ENCODE measurements around the gene RNF213. TPM values are rescaled to one million over a fixed set of nuclear protein-coding genes. Genes with fewer than 3 reads are reported as not detected.
A peak's percentile ranks its signal among the peaks of the same experiment; 100 is the strongest.

Gene RNF213
- total RNA-seq, 2 donors from 2014 or later, result 546 to 651 TPM

DNA sequence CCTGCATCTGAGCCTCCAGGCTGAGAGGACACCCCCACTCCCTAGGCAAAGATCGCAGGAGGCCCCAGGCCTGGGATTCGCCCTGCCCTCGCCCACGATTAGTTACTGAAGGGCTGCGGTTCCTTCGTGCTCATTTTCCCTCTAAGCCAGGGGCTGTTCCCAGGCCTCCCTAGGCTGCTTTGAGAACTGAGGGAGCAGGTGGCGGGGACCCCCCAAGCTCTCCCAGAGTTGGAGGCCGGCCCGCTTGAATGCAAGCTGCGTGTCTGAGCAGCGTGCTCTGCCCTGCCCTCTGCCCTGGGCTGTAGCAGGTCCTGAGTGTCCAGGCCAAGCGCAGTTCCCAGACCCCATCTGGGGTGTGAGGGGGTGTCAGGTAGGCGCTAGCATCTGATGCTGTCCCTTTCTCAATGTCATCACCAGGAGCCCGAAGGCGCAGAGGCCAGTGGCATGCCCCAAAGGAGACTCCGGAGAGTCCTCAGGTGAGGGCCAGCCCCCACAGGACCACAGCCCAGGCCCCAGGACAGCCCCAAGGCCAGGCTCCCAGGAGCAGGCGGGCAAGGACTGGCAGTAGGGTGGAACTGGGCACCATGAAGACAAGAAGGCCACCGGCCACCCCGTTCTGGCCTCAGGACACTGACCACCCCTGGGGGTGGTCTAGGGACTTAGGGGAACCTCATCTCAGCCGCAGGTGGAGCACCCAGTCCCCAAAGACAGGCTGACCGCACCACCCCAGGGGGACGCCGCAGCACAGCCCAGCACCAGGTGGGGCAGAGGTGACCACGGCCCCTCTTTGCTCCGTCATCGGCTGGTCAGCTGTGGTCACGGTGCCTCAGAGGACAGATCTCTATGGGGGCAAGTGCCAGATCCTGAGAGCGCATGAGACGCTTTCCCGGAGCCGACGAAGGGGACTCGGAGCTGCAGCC, 169.0 kb downstream of the RNF213 start:
- no peak overlapping the region for H3K4me3 Mint-ChIP-seq
- H3K27me3 Mint-ChIP-seq (ENCODE audit: low read depth), result no peaks in the 10 kb centered on the region
- peaks cover 15% of the 10 kb centered on the region for H3K4me1 Mint-ChIP-seq (ENCODE audit: low read depth)
- no peak overlapping the region for H3K27ac Mint-ChIP-seq
- ATAC-seq (replicated peaks in 1 of 2) (no peak), DNase-seq (no peak)
- no peaks in the 10 kb centered on the region for H3K9me3 Mint-ChIP-seq
- no peaks in the 10 kb centered on the region for H3K36me3 Mint-ChIP-seq (ENCODE audit: insufficient read depth in 2 of 2)

DNA sequence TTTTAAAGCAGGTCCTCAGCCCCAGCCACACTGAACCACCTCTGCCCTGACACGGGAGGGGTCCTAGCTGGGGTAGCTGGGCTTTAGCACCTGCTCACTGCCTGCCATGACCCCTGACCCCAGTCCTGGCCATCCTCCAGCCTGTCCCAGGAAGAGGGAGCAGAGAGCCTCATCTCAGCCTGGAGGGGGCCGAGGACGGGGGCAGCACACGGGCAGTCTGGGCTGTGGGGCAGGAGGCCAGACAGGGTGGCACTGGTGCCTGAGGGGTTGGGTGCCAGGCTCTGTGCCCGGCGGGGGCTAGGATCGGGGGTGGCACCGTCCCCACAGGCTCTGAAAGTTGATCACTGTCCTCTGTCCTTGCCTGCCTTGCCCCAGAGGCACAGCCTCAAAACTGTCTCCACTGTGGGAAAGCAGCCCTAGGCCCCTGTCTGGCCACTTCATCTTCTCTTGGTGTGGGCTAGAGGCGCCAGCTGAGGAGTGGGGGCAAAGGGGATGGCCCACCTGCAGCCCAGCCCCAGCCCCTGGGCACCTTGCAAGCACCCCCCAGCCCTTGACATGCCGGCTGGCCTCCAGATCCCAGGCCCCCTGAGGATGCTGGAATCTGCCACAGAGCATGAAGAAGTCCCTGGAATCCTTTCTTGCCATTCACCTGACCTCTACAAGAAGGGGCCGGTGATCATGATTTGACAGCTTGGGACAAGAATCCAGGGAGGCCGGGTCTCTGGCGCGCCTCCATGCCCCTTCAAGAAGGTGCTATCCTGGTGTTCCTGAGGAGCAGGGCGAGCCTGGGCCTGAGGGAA, 170.0 kb downstream of the RNF213 start:
- no peaks in the 10 kb centered on the region for H3K36me3 Mint-ChIP-seq (ENCODE audit: insufficient read depth in 2 of 2)
- no peak for DNase-seq
- peaks cover 15% of the 10 kb centered on the region for H3K4me1 Mint-ChIP-seq (ENCODE audit: low read depth)
- no peak overlapping the region for H3K27ac Mint-ChIP-seq
- no peaks in the 10 kb centered on the region for H3K9me3 Mint-ChIP-seq
- no peak for ATAC-seq (replicated peaks in 1 of 2)
- H3K4me3 Mint-ChIP-seq, result no peak overlapping the region
- no peaks in the 10 kb centered on the region for H3K27me3 Mint-ChIP-seq (ENCODE audit: low read depth)

DNA sequence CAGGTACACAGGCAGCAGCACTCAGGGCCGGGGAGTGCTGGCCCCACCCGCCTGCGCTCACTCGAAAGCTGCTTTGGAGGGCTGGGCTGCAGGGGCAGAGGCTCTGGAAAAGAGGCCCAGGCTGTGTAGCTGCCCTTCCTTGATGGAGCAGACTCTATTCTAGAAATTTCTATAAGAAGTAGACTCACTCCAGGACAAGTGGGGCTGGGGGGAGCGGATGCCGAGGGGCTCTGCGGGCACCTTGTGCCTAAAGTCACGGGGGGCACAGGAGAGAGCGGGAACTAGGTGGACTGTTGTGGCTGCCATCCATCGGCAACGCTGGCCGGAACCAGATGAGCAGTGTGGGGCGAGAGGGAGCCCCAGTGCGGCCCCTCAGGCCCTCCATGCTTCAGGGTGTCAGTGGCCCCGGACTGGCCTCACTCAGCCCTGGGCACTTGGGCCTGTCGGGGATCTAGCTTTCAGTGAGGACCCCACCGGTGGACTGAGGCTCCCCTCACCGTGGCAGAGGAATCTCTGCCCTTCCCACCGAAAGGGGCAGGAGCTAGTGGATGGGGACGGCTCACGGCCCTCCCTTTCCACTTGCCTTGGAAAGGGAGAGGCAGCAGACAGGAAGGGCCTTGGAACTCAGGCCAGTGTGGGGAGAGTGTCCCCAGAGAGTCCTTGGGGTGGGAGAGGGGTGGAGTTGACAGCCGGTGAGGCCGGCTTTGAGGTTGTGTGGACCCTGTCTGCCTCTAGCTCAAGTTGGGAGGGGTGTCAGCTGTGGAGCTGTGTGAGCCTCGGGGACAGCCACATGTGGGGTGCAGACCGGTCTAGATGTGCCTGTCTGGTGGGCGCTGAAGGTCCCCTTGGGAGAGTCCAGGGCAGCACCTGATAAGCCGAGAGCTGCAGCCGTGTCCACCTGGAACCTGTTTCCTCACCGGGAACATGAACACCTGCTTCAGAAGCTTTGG, 170.9 kb downstream of the RNF213 start:
- H3K4me3 Mint-ChIP-seq, result no peak overlapping the region
- no peaks in the 10 kb centered on the region for H3K36me3 Mint-ChIP-seq (ENCODE audit: insufficient read depth in 2 of 2)
- peaks cover 8% of the 10 kb centered on the region for H3K4me1 Mint-ChIP-seq (ENCODE audit: low read depth)
- ATAC-seq (replicated peaks in 1 of 2), result no peak
- H3K27me3 Mint-ChIP-seq (ENCODE audit: low read depth), result no peaks in the 10 kb centered on the region
- no peaks in the 10 kb centered on the region for H3K9me3 Mint-ChIP-seq
- no peak for DNase-seq
- no peak overlapping the region for H3K27ac Mint-ChIP-seq

DNA sequence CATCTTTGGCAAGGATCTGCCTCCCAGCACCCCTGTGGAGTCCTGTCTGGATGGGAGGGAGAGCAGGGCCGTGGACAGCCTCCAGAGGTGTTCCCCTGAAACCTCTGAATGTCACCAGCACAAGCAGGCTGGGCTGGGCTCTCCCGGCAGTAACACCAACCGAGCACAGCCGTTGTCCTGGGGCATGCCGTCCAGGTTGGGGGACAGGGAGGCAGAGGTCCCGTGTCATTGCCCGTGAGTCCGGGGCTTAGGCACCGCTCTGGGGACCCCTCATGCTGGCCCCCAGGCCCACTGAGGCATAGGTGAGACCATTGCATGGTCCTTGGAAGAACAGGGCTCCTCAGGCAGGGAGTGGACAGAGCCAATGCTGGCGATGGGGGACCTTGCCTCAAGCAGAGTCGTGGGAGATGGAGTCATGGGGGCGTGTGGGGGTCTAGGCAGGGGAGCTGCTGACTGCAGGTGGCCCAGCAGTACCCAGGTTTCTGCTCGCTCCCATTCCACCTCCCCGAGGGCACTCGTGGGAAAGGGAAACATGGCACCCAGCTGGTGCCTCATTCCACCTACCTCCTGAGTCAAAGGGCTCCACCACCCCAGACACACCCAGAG, 171.8 kb downstream of the RNF213 start:
- ATAC-seq (replicated peaks in 1 of 2) (no peak), DNase-seq (no peak)
- Mint-ChIP-seq H3K36me3 (ENCODE audit: insufficient read depth in 2 of 2) (no peaks in the 10 kb centered on the region), H3K27me3 (ENCODE audit: low read depth) (no peaks in the 10 kb centered on the region), H3K4me1 (ENCODE audit: low read depth) (no peaks in the 10 kb centered on the region), H3K27ac (no peak overlapping the region), H3K4me3 (no peak overlapping the region), H3K9me3 (no peaks in the 10 kb centered on the region)

DNA sequence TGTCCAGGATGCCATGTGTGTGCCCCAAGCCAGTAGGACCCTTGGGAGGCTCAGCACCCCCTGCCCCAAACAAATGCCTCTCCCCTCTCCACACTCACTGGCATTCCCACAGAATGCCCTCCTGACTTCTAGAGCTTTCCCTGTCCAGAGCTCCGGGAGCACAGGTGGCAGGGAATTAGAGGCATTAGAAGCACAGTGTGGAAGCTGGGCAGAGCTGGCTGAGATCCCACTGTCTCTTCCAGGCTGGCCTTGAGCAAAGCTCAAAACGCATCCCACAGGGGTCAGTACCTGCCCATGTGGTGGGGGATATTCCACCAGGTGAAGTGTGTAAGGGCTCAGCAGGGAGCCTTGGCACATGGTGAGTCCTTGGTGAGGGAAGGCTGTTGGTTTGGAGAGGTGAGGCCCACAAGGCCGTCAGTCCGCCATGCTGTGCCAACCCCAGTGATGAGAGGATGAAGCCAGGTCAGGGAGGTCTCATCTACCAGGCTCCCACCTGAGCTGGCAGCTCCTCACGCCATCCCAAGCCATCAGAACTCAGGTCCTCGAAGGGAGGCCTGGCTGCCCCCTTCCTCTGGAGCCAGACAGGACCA, 172.4 kb downstream of the RNF213 start:
- Mint-ChIP-seq H3K27me3 (ENCODE audit: low read depth) (no peaks in the 10 kb centered on the region), H3K4me1 (ENCODE audit: low read depth) (no peaks in the 10 kb centered on the region), H3K36me3 (ENCODE audit: insufficient read depth in 2 of 2) (no peaks in the 10 kb centered on the region), H3K9me3 (no peaks in the 10 kb centered on the region), H3K4me3 (no peak overlapping the region), H3K27ac (no peak overlapping the region)
- ATAC-seq (replicated peaks in 1 of 2) (peak in 1 of 2 donors; percentile 7), DNase-seq (no peak)

DNA sequence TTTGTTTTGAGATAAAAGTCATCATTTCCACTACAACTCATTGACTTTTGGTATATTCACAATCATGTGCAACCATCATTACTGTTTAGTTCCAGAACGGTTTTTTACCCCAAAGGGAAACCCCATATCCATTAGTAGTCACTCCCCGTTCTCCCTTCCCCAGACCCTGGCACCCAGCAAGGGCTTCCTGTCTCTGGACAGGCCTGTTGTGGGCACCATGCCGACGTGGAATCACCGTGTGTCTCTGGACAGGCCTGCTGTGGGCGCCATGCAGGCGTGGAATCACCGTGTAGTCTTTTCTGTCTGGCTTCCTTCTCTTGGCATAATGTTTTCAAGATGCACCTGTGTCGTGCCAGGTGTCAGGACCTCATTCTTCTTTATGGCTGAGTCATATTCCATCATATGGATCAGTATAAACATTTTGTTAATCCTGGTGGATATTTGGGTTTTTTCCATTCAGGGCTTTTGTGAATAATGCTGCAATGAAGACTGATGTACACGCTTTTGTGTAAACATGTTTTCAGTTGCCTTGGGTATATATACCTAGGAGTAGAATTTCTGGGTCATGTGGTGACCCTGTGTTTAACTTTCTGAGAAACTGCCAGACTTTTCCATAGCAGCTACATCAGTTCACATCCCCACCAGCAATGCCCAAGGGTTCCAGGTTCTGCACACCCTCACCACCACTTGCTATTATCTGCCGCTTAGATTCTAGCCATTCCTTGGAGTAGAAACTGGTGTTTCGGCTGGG, 173.4 kb downstream of the RNF213 start:
- no peaks in the 10 kb centered on the region for H3K4me1 Mint-ChIP-seq (ENCODE audit: low read depth)
- H3K4me3 Mint-ChIP-seq, result no peak overlapping the region
- DNase-seq (no peak), ATAC-seq (replicated peaks in 1 of 2) (no peak)
- H3K9me3 Mint-ChIP-seq, result no peaks in the 10 kb centered on the region
- no peaks in the 10 kb centered on the region for H3K27me3 Mint-ChIP-seq (ENCODE audit: low read depth)
- no peaks in the 10 kb centered on the region for H3K36me3 Mint-ChIP-seq (ENCODE audit: insufficient read depth in 2 of 2)
- H3K27ac Mint-ChIP-seq, result no peak overlapping the region

DNA sequence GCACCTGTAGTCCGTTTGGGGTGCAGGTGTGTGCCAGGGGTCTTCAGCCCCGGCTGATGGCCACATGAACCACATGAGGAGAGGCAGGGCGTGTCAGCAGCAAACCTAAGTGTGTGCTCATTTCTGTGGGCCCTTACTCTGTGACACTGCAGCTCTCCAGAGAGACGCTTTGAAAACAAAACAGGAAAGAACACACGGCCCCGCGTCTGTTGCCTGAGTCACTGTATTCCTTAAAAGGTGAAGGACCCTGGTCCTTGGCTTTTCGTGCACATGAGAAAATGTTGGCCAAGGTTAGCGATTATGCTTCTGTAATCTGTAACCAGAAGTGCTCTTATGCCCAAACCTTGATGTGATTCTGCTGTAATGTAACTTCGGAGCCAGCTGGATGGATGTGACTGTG, 176.9 kb downstream of the RNF213 start:
- Mint-ChIP-seq H3K9me3 (no peaks in the 10 kb centered on the region), H3K4me3 (no peak overlapping the region), H3K27ac (no peak overlapping the region), H3K36me3 (ENCODE audit: insufficient read depth in 2 of 2) (no peaks in the 10 kb centered on the region), H3K4me1 (ENCODE audit: low read depth) (no peaks in the 10 kb centered on the region), H3K27me3 (ENCODE audit: low read depth) (no peaks in the 10 kb centered on the region)
- no peak for ATAC-seq (replicated peaks in 1 of 2)
- DNase-seq, result no peak

DNA sequence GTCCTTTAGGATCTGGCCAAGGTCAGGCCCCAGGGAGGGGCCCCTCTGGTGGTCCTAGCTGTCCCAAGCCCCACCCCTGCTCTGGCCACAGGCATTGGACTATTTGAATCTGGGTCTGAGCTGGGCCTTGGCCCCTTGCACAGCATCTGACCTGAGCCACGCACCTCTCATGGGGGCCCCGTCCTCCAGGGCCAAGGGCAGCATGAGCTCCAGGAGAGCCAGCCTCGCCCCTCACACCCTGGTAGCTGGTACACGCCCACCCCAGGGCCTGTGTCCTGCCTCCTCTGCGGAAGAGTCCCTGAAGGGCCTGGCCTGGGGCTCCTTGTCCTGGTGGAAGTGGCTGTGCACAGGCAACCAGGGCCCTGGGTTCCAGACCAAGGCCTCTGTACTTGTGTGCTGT, 178.2 kb downstream of the RNF213 start:
- Mint-ChIP-seq H3K9me3 (no peaks in the 10 kb centered on the region), H3K36me3 (ENCODE audit: insufficient read depth in 2 of 2) (no peaks in the 10 kb centered on the region), H3K27me3 (ENCODE audit: low read depth) (no peaks in the 10 kb centered on the region), H3K4me1 (ENCODE audit: low read depth) (no peaks in the 10 kb centered on the region), H3K4me3 (no peak overlapping the region), H3K27ac (no peak overlapping the region)
- ATAC-seq (replicated peaks in 1 of 2), result no peak
- no peak for DNase-seq

DNA sequence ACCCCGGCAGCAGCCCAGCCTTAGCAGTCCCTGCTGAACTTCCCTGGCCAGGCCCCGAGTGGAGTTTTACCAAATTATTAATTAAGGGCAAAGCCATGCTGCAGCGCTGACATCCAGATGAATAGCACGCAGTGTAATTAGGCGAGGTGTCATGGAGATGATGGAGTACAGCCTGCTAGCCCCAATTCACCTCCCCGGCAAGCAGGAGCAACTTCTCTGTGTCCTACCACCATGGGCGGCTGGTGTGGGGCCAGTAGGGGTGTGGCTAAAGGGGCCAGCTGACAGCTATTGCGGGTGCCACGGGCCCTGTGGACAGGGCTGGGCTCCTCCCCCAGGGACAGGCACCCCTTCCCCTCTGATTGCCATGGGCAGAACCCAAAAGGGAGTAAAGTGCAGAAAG, 178.8 kb downstream of the RNF213 start:
- Mint-ChIP-seq H3K9me3 (no peaks in the 10 kb centered on the region), H3K36me3 (ENCODE audit: insufficient read depth in 2 of 2) (no peaks in the 10 kb centered on the region), H3K4me3 (no peak overlapping the region), H3K4me1 (ENCODE audit: low read depth) (no peaks in the 10 kb centered on the region), H3K27ac (no peak overlapping the region), H3K27me3 (ENCODE audit: low read depth) (no peaks in the 10 kb centered on the region)
- DNase-seq (no peak), ATAC-seq (replicated peaks in 1 of 2) (no peak)

DNA sequence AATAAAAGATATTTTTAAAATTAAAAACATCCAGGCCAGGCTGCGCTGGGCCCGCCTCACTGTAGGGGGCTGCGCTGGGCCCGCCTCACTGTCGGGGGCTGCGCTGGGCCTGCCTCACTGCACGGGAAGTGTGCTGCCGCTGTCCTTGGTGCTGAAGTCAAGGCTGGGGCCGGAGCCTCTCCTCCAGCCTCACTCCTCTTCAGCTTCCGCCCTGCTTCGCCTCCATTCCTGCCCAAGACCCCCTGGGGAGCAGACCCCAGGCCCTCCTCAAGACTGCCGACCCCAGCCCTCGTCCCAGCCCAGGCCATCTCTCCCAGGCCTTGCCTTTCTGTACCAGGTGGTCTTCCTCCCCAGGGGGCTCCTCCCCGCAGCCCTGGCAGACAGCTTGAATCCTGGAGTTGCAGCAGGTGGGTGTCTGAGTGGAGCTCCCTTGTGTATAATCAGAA, 180.5 kb downstream of the RNF213 start:
- DNase-seq (peak; percentile 46 to 55), ATAC-seq (replicated peaks in 1 of 2) (no peak)
- Mint-ChIP-seq H3K27me3 (ENCODE audit: low read depth) (no peaks in the 10 kb centered on the region), H3K9me3 (no peaks in the 10 kb centered on the region), H3K27ac (no peak overlapping the region), H3K4me3 (no peak overlapping the region), H3K4me1 (ENCODE audit: low read depth) (no peaks in the 10 kb centered on the region), H3K36me3 (ENCODE audit: insufficient read depth in 2 of 2) (no peaks in the 10 kb centered on the region)

DNA sequence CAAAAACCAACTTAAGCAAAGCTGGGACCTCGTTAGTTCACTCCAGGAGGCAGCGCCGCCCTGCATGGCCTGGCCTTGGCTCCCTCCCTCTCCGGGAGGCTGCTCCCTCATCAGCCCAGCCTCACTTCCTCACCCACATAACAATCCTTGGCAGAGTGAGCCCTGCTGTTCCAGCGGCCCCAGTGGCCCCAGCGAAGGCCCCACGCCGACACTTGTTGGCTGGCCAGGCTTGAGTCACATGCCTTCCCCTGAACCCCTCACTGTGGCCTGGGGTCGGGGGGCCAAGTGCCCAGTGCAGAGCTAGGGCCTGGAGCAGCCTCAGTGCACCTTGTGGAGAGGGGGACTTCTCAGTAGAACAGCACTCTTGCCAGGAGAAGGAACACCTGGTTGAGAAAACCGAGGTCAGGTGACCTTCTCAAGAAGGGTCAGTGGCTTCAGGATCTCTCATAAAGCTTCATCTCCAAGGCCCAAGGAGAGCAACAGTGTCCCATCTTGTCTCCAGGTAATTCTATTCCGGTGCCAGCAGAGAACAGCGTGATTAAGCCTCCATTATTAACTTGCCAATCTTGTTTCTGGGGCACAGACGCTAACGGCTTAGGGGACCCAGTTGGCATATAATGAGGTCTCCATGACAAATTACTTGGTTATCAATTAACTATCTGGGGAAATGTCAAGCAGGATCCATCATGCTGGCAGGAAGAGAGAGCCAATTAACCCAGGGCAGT, 181.1 kb downstream of the RNF213 start:
- Mint-ChIP-seq H3K9me3 (no peaks in the 10 kb centered on the region), H3K27ac (no peak overlapping the region), H3K4me1 (ENCODE audit: low read depth) (no peaks in the 10 kb centered on the region), H3K27me3 (ENCODE audit: low read depth) (no peaks in the 10 kb centered on the region), H3K4me3 (no peak overlapping the region), H3K36me3 (ENCODE audit: insufficient read depth in 2 of 2) (no peaks in the 10 kb centered on the region)
- ATAC-seq (replicated peaks in 1 of 2), result no peak
- DNase-seq, result no peak

Measured in activated T-cell treated with anti-CD3 and anti-CD28 coated beads, Interleukin-2, amount 50 U/mL, for 72 hours (primary cell).